Glomerular endothelial cell (primary cell): ENCODE results near the gene AFAP1L2. TPM values are rescaled to one million over a fixed set of nuclear protein-coding genes. Genes with fewer than 3 reads are reported as not detected.

Experiments
- DNase-seq: peaks from one replicate; pipeline ENCODE4 v3.0.0-alpha.2; 2011; ENCODE audit warnings: low read depth, low spot score; ENCODE audit errors: extremely low read depth
- total RNA-seq: library from RNA; depleted of rRNA; stranded (reverse); fragments of >200 nt; gene quantifications from 2 replicates; pipeline ENCODE4 v1.2.3, GENCODE V29; 2015

AFAP1L2 gene, protein sequence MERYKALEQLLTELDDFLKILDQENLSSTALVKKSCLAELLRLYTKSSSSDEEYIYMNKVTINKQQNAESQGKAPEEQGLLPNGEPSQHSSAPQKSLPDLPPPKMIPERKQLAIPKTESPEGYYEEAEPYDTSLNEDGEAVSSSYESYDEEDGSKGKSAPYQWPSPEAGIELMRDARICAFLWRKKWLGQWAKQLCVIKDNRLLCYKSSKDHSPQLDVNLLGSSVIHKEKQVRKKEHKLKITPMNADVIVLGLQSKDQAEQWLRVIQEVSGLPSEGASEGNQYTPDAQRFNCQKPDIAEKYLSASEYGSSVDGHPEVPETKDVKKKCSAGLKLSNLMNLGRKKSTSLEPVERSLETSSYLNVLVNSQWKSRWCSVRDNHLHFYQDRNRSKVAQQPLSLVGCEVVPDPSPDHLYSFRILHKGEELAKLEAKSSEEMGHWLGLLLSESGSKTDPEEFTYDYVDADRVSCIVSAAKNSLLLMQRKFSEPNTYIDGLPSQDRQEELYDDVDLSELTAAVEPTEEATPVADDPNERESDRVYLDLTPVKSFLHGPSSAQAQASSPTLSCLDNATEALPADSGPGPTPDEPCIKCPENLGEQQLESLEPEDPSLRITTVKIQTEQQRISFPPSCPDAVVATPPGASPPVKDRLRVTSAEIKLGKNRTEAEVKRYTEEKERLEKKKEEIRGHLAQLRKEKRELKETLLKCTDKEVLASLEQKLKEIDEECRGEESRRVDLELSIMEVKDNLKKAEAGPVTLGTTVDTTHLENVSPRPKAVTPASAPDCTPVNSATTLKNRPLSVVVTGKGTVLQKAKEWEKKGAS
- 3.4 and 8.6 TPM in 2 replicates for total RNA-seq

DNA sequence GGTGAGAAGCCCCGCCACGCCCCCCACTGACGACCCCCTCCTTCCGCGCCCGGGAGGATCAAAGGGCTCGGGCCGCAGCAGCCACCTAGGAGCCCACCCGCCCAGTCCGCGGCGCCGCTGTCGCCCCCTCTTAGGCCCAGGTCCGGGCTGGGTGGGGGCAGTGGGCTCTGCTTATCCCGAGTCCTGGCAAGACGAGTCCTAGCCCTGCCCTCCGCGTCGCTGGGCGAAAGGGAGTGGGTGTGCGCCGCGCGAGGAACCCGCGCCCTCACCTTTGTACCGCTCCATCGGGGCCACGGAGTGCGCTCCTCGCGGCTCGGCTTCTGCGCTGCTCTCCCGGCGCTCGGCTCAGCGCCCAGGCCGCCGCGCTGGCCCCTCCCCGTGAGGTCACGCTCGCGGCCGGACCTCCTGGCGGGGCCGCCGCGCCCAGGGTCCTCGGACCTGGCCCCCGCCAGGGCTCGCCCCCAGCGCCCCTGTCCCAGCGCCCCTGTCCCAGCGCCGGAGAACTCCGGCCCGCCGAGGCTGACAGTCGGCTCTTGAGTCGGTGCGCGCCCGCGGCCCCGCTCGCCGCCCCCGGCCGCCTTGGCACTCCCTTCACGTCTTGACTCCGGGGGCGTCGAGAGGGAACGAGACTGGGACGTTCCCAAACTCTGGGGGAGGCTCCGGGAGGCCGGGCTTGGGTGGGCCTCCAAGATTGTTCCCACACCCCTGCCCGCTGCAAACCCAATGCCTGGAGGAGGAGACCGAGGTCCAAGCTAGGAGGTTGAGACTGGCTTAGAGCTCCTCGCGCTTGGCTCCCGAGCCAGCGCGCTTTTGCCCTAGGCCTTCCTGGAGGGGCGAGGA lies at the start of gene AFAP1L2:
Gene AFAP1L2 (minus strand): TSS at position 332 of the 840 bp plus-strand sequence. CDS start 47 bp downstream, at position 285.
- DNase-seq = no peak

DNA sequence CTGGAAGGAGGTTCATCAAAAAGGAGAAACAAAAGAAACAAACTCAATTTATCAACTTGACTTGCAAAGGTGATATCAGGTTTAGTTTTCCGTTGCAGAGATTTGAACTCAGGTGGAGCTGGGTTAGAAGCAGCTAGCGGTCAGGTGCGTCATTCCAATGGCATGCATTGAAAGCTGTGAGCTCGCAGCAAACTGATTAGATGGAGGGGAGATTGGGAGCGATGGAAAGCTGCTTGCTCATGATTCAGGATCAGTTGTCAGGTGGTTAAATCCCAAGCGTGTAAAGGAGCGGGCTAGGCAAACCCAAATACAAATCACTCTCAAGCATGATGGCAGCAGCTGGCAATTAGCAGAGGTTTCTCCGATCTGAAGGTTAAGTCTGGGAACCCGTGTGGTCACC lies 49.3 kb upstream of the AFAP1L2 start:
- no peak for DNase-seq

DNA sequence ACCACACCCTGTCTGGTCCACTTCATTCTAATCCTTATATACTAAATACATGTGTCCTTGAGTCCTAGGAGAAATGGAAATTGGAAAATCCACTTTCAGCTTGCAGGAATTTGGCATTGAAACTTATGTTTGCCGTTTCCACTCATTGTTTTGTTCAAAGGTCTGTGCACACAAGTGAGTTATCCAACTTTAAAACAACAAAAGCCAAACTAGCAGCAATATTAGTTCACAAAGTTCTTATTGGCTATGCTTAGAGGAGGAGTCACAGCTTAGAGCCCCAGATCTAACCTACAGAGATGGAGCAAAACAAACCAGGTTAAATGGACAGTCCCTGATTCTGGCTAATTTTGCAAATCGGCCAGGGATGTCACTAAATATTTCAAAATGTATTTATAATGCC lies 44.6 kb upstream of the AFAP1L2 start:
- no peak for DNase-seq

DNA sequence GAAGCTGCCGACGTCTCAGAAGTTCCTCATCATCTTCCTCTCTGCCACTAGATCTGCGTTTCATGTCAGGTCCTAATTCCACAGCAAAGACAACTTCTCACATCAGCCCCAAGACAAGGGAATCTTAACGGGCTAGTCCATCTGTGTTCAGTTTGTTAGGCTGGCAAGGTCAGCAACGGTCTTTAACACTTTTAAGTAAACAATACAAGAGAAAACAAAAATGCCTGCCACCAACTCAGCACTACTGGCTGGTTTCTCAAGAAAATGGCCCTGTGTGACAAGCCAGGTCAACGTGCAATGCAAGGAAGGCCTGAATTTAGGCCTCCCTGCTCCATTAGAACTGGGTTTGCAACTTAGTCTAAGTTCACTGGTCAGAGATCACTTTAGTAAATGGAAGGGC lies 41.0 kb upstream of the AFAP1L2 start:
- DNase-seq = no peak

DNA sequence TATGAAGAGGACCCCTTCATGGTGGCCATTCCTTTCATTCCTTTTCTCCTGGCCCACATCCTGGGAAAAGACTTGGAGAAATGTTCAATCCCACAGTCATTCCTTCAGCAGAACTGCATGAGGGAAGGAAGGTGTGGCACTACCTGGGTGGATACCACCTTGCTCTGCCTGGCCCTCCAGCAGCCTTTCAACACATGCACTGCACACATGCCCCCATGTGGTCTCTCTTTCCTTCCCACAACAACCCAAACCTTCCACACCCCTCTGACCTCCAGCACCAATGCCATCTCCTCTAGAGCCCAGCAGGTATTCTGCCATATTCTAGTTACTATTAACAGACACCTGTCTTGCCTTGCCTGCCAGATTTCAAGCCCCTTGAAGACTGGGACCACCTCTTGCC lies 40.5 kb upstream of the AFAP1L2 start:
- no peak for DNase-seq

DNA sequence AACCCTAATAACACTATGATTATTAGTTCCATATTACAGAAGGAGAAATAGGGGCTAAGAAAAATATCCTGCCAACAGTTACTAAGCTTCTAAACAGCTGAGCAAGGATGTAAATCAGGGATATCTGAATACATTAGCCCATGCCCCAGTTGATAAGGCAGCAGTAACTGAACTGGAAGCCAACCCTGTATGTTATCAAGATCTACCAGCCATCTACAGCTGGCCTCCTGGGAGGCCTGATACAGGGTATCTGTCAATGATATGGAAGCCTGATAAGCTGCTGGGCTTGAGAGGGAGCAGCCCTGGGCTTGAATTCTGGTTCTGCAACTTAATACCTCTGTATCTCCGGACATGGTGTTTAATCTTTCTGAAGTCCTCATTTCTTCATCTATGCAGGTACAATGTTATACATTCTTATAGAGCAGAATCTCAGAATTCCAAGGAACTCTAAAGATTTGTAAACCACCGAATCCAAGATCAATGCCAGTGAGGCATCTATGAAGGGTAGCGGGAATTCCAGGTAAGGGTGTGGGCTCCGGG lies 37.9 kb upstream of the AFAP1L2 start:
- no peak for DNase-seq

DNA sequence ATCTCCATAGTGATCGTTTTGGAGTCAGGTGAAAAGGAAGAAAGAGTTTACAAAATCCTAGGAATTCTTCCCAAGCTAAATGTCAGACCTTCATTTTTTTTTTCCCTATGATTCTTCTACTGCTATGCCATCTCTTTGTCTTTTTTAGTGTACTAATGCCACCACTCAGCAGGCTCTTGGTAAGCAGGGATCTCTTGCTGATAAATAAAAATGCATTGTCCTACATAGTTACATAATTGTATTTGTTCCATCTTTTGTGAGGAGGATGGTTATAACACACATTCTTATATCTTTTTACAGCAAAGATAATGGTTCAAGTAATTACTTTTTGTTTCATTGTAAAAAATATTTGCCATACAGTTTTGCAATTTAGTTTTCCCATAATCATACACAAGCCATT lies 36.8 kb upstream of the AFAP1L2 start:
- DNase-seq = no peak

DNA sequence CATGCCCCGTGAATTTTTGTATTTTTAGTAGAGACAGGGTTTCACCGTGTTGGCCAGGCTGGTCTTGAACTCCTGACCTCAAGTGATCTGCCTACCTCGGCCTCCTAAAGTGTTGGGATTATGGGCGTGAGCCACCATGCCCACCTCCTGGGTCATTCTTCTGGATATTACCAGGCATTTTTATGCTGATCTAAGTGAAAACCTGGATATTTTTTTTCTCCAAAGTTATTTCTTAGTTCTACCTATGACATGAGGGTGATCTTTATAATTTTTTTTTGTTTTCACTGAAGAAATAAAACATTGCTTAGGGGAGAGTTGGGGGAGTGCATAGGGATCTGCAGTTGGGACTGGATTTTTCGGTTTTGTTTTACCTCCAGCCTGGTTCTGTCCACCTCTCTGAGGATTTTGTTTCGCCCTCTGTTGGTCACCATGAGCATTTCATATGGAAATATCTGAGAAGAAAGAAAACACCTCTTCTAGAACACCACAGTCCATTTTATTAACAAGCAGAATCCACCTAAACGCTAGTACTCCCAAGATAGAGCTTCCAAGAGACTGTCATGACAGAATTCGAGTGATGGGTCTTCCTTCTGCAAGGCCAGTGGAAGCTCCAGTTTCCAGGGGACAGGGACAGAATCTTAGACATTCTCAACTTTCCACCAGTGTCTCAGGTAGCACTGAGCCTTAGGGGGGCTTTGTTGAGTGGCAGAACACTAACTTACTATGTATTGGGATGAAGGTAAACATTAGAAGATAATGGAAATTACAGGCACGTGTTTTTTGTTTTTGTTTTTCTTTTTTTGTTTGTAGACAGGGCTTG lies 33.4 kb upstream of the AFAP1L2 start:
- no peak for DNase-seq

DNA sequence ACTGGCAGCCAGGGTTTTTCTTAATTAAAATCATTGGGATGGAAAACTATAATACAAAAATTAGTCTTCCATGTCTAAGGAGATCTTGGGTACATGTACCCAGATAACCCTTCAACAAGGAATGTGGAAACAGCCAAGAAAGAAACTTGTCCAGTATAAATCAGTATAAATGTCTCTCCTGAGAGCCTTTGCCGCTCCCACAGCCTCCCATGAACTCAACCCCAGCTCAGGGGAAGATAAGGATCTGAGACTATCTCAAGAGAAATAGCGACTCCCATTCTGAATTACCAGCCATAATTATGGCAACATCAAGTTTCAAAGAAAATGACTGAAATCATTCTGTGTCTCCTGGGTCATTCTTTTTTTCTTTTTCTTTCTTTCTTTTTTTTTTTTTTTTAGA lies 32.6 kb upstream of the AFAP1L2 start:
- no peak for DNase-seq

DNA sequence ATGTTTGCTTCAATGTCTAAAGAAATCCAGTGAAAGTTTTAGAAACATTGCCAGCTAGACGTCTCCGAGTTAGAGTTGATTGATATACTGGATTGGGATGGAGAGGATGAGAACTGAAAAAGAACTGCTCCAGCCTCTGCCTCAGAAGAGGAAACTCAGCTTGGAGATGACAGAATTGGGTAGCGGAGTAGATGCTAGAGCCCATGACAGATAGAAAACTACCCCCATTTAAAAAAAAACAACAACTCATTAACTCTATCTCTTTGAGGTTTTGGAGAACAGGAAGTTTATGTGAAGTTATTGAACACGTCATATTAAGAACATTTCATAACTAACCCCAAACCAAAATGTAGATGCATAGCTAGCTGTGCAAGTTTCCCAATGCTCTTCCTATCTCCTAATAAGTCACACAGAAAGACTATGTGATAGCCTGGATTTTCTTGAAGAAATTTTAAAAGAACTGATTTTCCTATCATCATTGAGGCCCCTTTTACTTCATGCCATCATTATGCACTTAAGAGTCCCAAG lies 28.3 kb upstream of the AFAP1L2 start:
- no peak for DNase-seq

DNA sequence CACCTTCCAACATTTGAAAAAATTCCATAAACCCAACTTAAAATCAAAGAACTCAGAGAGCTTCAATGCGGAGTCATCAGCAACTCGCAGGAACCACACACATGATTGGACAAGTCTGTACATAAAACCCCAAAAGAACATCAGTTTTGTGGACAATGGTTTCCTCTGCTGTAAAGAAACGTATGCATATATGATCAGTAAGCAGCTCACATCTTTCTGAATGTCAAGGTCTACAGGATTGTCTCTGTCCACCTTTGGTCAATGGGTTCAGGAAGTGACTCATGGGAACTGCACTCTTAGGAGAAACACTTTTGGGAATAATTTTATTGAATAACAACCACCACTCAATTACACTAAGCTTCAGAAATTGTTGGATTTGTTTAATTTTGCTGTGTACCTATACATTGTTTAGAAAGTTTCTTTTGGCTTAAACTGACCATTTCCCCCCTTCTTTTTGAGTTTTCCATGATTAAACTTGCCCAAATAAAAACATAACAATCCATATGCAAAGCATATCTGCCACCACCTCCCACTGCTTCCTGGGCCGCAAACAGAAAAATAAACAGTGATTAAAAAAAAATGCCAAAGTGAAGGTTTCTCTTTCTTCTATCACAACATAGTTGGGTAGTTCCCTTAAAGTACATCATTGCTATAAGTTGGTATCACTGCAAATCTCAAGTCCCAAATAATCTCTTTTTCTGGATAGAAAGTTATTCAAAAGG lies 27.3 kb upstream of the AFAP1L2 start:
- no peak for DNase-seq

DNA sequence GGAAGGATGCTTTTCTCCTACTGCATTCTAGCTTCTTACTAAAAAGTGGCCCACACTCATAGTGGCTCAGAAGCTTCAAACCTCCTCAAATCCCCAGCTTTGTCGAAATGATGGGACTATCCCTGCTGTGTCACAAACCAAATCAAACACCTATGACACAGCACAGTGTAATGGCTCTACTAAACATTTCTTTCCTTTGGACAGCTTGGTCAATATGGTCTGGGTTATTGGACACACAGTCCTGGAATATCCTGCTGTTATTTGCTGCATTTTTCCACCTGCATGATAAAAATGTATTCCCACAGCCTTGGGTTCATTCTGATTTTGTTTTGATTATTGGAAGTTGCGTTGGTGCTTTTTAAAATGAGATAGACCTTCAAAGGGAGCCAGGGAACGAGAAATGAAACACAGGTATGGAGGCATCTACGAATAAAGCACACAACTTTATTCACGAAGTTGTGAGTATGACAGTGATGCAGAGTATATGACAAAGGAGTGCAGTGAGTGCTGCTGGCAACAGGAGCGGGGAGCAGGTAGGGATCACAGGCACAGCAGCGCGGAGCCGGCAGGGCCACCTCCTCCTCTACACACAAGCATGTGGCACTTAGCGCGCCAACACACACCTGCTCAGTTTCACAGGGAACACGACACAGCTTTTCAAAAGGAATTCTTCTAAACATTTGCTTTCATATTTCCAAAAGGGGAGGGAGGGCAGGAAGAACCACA lies 26.5 kb upstream of the AFAP1L2 start:
- no peak for DNase-seq

DNA sequence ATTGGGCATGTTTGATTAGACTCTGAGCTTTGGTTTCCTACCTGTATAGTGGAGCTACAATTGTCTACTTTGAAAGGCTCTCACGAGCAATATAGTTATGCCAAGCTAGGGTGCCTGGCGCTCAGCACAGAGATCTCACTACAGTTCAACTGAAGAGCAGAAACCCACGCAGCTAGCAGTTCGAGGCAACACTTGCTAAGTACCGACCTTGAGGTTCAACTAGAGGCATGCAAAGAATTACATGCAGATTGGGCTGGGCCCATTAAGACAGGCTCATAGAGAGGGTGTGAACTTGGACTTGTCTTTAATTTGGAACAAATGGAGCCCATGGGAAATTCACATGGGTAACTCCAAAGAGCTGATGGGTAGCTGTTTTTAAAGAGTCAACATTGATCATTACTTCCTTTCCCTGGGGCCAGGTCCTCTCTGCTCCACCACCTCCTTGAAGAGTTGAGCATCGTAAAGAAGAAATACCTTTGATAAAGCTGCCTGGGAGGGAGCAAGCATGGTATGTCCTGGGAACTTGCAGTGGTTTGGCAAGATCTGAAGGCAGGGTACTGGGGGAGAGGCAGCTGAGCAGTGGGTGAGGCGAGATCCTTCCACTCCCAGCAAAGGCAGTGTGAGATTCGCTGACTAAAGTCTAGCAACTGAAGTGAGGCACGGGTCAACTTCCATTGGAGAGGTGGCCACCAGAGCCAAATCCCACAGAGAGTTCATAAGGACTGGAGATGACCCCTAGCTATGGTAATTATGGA lies 25.5 kb upstream of the AFAP1L2 start:
- DNase-seq = no peak

DNA sequence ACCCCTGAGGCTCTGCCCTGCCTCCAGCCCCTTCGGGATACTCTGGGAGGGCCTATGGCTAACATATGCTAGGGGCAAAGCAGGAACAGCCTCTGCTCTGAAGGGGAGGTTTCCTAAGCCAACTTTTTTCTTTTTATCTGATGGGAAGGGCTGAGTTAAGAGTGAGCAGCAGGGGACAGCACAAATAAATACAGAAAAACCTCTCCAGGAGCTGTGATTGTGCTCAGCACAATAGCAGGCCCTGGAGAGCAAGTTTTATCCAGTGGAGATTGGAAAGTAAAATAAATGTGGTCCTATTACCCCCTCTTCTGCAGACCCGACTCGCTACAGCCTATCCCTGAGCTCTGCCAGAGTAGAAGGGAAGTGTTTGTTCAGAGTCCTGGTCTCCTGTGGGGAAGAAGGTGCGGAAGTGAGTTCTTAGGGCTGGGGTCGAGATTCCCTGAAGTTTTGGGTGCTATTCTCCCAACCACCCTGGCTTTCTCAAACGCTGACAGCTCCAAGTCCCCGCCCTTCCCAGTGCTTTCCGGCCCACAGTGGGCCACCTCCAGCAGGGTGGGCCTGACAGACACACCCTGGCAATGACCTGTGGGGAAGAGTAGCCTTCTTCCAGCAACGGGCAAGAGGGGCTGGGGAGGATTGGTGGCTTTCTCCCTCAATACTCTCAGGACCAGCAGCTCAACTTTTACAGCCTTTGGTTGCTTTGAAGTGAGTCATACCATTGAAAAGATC lies 23.0 kb upstream of the AFAP1L2 start:
- no peak for DNase-seq

DNA sequence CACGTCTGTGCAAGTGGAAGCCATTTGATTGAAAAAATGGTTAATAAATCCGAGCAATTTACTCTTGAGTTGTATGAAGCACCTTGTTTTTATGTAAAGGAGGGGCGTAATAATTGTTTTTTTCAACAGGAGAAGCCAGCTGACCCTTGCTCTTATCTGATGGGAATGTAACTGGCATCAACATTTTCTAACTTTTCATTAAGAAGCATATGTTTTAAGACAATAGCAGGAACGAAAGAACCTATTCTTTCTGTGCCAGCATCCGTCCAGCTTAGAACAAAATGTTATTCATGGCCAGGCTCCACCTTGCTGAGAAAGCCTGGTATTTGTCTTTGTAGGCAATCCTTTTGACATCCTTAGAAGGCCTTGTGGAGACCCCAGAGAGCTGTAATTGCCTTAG lies 22.2 kb upstream of the AFAP1L2 start:
- no peak for DNase-seq

DNA sequence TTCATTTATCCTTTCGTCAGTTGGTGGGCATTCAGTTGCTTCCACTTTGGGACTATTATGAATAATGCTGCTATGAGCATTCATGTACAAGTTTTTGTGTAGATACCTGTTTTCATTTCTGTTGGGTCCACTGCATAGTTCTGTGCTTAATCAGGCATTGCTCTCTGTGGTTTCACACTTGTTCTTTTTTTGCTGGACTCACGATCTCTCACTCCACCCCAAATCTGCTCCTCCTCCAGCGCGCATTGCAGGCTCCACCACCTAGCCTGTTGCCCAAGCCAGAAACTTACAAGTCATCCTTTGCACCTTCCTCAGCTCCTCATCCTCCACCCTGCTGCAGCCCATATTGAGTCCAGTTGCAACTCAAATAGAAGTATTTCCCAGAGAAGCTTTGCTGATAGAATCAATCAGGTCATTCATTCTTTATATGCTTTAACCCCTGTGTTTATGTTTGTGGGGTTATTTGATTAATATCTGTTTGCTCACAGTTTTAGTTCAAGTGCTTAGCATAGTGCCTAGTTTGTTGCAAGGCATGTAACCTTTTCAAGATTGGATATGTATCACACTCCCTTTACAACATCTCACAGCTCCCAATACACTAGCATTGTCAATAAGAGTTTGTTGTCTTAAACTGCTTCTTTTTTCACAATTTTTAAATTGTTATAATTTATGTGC lies 16.6 kb upstream of the AFAP1L2 start:
- no peak for DNase-seq

DNA sequence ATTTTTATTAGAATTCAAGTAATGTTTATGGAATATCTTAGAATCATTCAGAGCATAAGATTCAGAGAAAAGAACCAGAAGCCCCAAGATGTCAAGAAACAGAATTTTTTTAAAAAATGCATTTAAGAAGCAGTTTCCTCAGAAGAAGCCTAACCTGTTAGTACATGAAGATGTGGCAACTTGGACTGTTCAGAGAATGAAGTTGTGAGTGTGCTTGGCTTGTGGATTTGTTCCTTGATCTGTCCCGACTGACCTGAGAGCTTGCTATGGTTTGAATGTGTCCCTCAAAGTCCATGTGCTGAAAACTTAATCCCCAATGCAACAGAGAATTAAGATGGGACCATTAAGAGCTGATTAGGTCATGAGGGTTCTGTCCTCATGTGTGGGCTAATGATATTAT lies 13.8 kb upstream of the AFAP1L2 start:
- no peak for DNase-seq
